ENCODE measurements around the gene CRHR2. TPM values are rescaled to one million over a fixed set of nuclear protein-coding genes. Genes with fewer than 3 reads are reported as not detected.

The CRHR2 gene
- total and polyA plus RNA-seq, 11 donors, result 0.06 to 1.6 (median 0.71) TPM; not detected in 1

- H3K27ac ChIP-seq, result no peak overlapping the region
- intact Hi-C loops (cut with DNase I), result no loop called here
- no peaks in the 10 kb centered on the region for H3K4me1 ChIP-seq
- WGBS, 4 donors, result 93 to 96% (median 95%) methylated on average over 6 of the region's 6 CpGs
- TF ChIP-seq CTCF (IDR thresholded peaks at IDR 0.05) (no peak), POLR2A (IDR thresholded peaks at IDR 0.05) (no peak)
- peaks cover 0 to 55% (median 48%) of the 10 kb centered on the region in 9 donors for H3K36me3 ChIP-seq
- ATAC-seq (no peak), DNase-seq (no peak)
- no peaks in the 10 kb centered on the region for H3K9me3 ChIP-seq
- H3K27me3 ChIP-seq, result no peaks in the 10 kb centered on the region
- no peak overlapping the region for H3K4me3 ChIP-seq
Observed at GRCh38 chr7:30635798-30636197, 46.5 kb downstream of the CRHR2 start.

- WGBS, 4 donors, result 76 to 96% (median 88%) methylated on average over 6 of the region's 6 CpGs
- Histone ChIP-seq H3K27ac (no peak overlapping the region), H3K27me3 (no peaks in the 10 kb centered on the region), H3K4me1 (no peaks in the 10 kb centered on the region), H3K36me3 (peaks cover 0 to 66% (median 54%) of the 10 kb centered on the region in 9 donors), H3K4me3 (no peak overlapping the region), H3K9me3 (no peaks in the 10 kb centered on the region)
- ATAC-seq (no peak), DNase-seq (no peak)
- TF ChIP-seq POLR2A (IDR thresholded peaks at IDR 0.05) (no peak), CTCF (IDR thresholded peaks at IDR 0.05) (no peak)
- intact Hi-C loops (cut with DNase I), result no loop called here
Observed at GRCh38 chr7:30634634-30635201, 47.5 kb downstream of the CRHR2 start.

GRCh38 chr7:30634193-30634626 is 48.0 kb downstream of the CRHR2 start:
- no peak for DNase-seq
- H3K4me1 ChIP-seq, result no peaks in the 10 kb centered on the region
- no peak overlapping the region for H3K4me3 ChIP-seq
- H3K27ac ChIP-seq, result no peak overlapping the region
- H3K27me3 ChIP-seq, result no peaks in the 10 kb centered on the region
- TF ChIP-seq POLR2A (IDR thresholded peaks at IDR 0.05), result no peak
- no peak for TF ChIP-seq CTCF (IDR thresholded peaks at IDR 0.05)
- no peaks in the 10 kb centered on the region for H3K9me3 ChIP-seq
- H3K36me3 ChIP-seq, result peaks cover 0 to 71% (median 59%) of the 10 kb centered on the region in 9 donors
- intact Hi-C loops (cut with DNase I), result no loop called here
- 97 to 100% (median 98%) methylated on average over 1 of the region's 1 CpG for WGBS, 4 donors
- ATAC-seq, result no peak

- 87 to 93% (median 89%) methylated on average over 3 of the region's 3 CpGs for WGBS, 4 donors
- Histone ChIP-seq H3K4me3 (no peak overlapping the region), H3K36me3 (peaks cover 0 to 80% (median 69%) of the 10 kb centered on the region in 9 donors), H3K27ac (no peak overlapping the region), H3K9me3 (no peaks in the 10 kb centered on the region), H3K4me1 (no peaks in the 10 kb centered on the region), H3K27me3 (no peaks in the 10 kb centered on the region)
- ATAC-seq (no peak), DNase-seq (no peak)
- no peak for TF ChIP-seq CTCF (IDR thresholded peaks at IDR 0.05)
- no peak for TF ChIP-seq POLR2A (IDR thresholded peaks at IDR 0.05)
- intact Hi-C loops (cut with DNase I), result no loop called here
Observed at GRCh38 chr7:30633223-30633622, 49.0 kb downstream of the CRHR2 start.

Measured in heart left ventricle (tissue), 16 donors.